Ramos (cell line): ENCODE results near the gene SHF.

Experiments used
- in situ Hi-C: fragments of 300-500 bp; cut with MboI; formaldehyde crosslinking; loops from one replicate; pipeline ENCODE4 v1.14.3; 2022; ENCODE audit warnings: low sequenced_read_pairs; ENCODE audit not compliant: unreplicated experiment

The SHF gene

GRCh38 chr15:45200001-45200798 lies 12.4 kb upstream of the SHF start:
- in situ Hi-C loops: loop anchor here (10.0 kb wide), 1 partner anchor 205 kb away; a partner anchor contains a TSS

- in situ Hi-C loops: no loop called here
Measured at GRCh38 chr15:45199136-45199810, 11.5 kb upstream of the SHF start.

- in situ Hi-C loops: no loop called here
Measured at GRCh38 chr15:45198337-45199135, 10.8 kb upstream of the SHF start.

- in situ Hi-C loops: no loop called here
Measured at GRCh38 chr15:45197512-45197911, 9.7 kb upstream of the SHF start.

GRCh38 chr15:45187578-45187893 lies 230 bp downstream of the SHF start:
- in situ Hi-C loops: loop anchor here (10.0 kb wide), 1 partner anchor 417 kb away; no protein-coding TSS in a partner anchor

- in situ Hi-C loops: loop anchor here (10.0 kb wide), 1 partner anchor 418 kb away; no protein-coding TSS in a partner anchor
Measured at GRCh38 chr15:45186771-45187577, 792 bp downstream of the SHF start.

GRCh38 chr15:45185903-45186770 lies 1.6 kb downstream of the SHF start:
- in situ Hi-C loops: loop anchor here (10.0 kb wide), 1 partner anchor 419 kb away; no protein-coding TSS in a partner anchor

GRCh38 chr15:45185069-45185779 lies 2.5 kb downstream of the SHF start:
- in situ Hi-C loops: loop anchor here (10.0 kb wide), 1 partner anchor 420 kb away; no protein-coding TSS in a partner anchor

GRCh38 chr15:45184562-45185041 lies 3.2 kb downstream of the SHF start:
- in situ Hi-C loops: loop anchor here (10.0 kb wide), 1 partner anchor 420 kb away; no protein-coding TSS in a partner anchor

- in situ Hi-C loops: loop anchor here (10.0 kb wide), 1 partner anchor 421 kb away; no protein-coding TSS in a partner anchor
Measured at GRCh38 chr15:45183511-45183910, 4.3 kb downstream of the SHF start.

- in situ Hi-C loops: loop anchor here (10.0 kb wide), 1 partner anchor 422 kb away; no protein-coding TSS in a partner anchor
Measured at GRCh38 chr15:45182996-45183395, 4.8 kb downstream of the SHF start.

GRCh38 chr15:45181491-45182285 lies 6.1 kb downstream of the SHF start:
- in situ Hi-C loops: loop anchor here (10.0 kb wide), 1 partner anchor 423 kb away; no protein-coding TSS in a partner anchor

GRCh38 chr15:45180648-45181436 lies 6.9 kb downstream of the SHF start:
- in situ Hi-C loops: loop anchor here (10.0 kb wide), 1 partner anchor 424 kb away; no protein-coding TSS in a partner anchor

- in situ Hi-C loops: loop anchor here (10.0 kb wide), 1 partner anchor 425 kb away; no protein-coding TSS in a partner anchor
Measured at GRCh38 chr15:45180201-45180600, 7.6 kb downstream of the SHF start.

- in situ Hi-C loops: no loop called here
Measured at GRCh38 chr15:45179221-45179985, 8.4 kb downstream of the SHF start.
